Mesendoderm (in vitro differentiated cells): ENCODE results near the gene VTI1A.

Source experiments
- DNase-seq: peaks from one replicate; pipeline ENCODE4 v3.0.0; 2013
- H2AK5ac ChIP-seq: 2 replicates; pipeline ENCODE4 v1.6.1; 2013; ENCODE audit warnings: low read length, inconsistent platforms
- H2BK120ac ChIP-seq: 2 replicates; pipeline ENCODE4 v1.6.1; 2013; ENCODE audit warnings: low read depth, mild to moderate bottlenecking, low read length, moderate library complexity, mixed read lengths
- H2BK15ac ChIP-seq: replicated peaks from 2 replicates; pipeline ENCODE4 v1.6.1; 2013; ENCODE audit warnings: low read depth, mild to moderate bottlenecking, moderate library complexity
- H2BK5ac ChIP-seq: 2 replicates; pipeline ENCODE4 v1.6.1; 2013; ENCODE audit warnings: low read length, inconsistent platforms
- H3K18ac ChIP-seq: 2 replicates; pipeline ENCODE4 v1.6.1; 2013; ENCODE audit warnings: mild to moderate bottlenecking, low read length, mixed read lengths
- H3K23ac ChIP-seq: one replicate; pipeline ENCODE4 v1.6.1; 2013; ENCODE audit warnings: low read length
- H3K27ac ChIP-seq: 2 replicates; pipeline ENCODE4 v1.5.1; 2013; ENCODE audit warnings: low read depth, mild to moderate bottlenecking, inconsistent platforms, low read length, moderate library complexity
- H3K27me3 ChIP-seq: 2 replicates; pipeline ENCODE4 v1.6.1; 2013; ENCODE audit warnings: low read length, control low read depth, mild to moderate bottlenecking, inconsistent platforms; ENCODE audit not compliant: insufficient read depth, poor library complexity
- H3K36me3 ChIP-seq: 2 replicates; pipeline ENCODE4 v1.6.1; 2013; ENCODE audit warnings: low read length, inconsistent platforms; ENCODE audit not compliant: control insufficient read depth, insufficient read depth
- H3K4ac ChIP-seq: one replicate; pipeline ENCODE4 v1.6.1; 2013; ENCODE audit warnings: low read depth, mild to moderate bottlenecking, low read length, moderate library complexity
- H3K4me1 ChIP-seq: 2 replicates; pipeline ENCODE4 v1.6.1; 2013; ENCODE audit warnings: low read depth, low read length, inconsistent platforms; ENCODE audit not compliant: control insufficient read depth
- H3K4me2 ChIP-seq: 2 replicates; pipeline ENCODE4 v1.6.1; 2013; ENCODE audit warnings: low read length
- H3K4me3 ChIP-seq: 2 replicates; pipeline ENCODE4 v1.5.1; 2013; ENCODE audit warnings: mild to moderate bottlenecking, low read length
- H3K56ac ChIP-seq: one replicate; pipeline ENCODE4 v1.6.1; 2013; ENCODE audit warnings: low read length
- H3K79me1 ChIP-seq: 2 replicates; pipeline ENCODE4 v1.6.1; 2013; ENCODE audit warnings: low read length, inconsistent platforms
- H3K79me2 ChIP-seq: 2 replicates; pipeline ENCODE4 v1.6.1; 2013; ENCODE audit warnings: mild to moderate bottlenecking, low read length; ENCODE audit not compliant: control insufficient read depth, insufficient read depth
- H3K9ac ChIP-seq: 2 replicates; pipeline ENCODE4 v1.6.1; 2013; ENCODE audit warnings: low read length, inconsistent platforms
- H4K5ac ChIP-seq: one replicate; pipeline ENCODE4 v1.6.1; 2013; ENCODE audit warnings: low read length
- H4K8ac ChIP-seq: one replicate; pipeline ENCODE4 v1.6.1; 2013; ENCODE audit warnings: low read depth, mild to moderate bottlenecking, control low read depth, low read length, moderate library complexity
- WGBS: extraction: QIAGEN DNeasy Blood & Tissue Kit; methylation state at CpG from one replicate; pipeline ENCODE4 v1.1.7; 2013; ENCODE audit warnings: low lambda C conversion rate, missing lambda C conversion rate; ENCODE audit not compliant: insufficient coverage; ENCODE audit errors: extremely low coverage; 5-methylcytosine and 5-hydroxymethylcytosine counted together

VTI1A gene

GRCh38 chr10:112842832-112843360 is 395.9 kb downstream of the VTI1A start:
- H3K4me2 ChIP-seq: no peak overlapping the region
- no peak overlapping the region for H3K23ac ChIP-seq
- H3K4me3 ChIP-seq: no peak overlapping the region
- no peak overlapping the region for H3K27ac ChIP-seq
- no peak overlapping the region for H3K4ac ChIP-seq
- H2AK5ac ChIP-seq: no peak overlapping the region
- no peak overlapping the region for H2BK15ac ChIP-seq
- no peak overlapping the region for H3K9ac ChIP-seq
- H2BK120ac ChIP-seq: no peak overlapping the region
- H3K36me3 ChIP-seq: no peaks in the 10 kb centered on the region
- peaks cover 7% of the 10 kb centered on the region for H3K4me1 ChIP-seq
- no peak overlapping the region for H4K5ac ChIP-seq
- DNase-seq: peak; percentile 43
- H2BK5ac ChIP-seq: no peak overlapping the region
- WGBS: no CpG with 5 or more reads among the region's 3 CpGs
- no peak overlapping the region for H3K56ac ChIP-seq
- no peaks in the 10 kb centered on the region for H3K79me2 ChIP-seq
- no peaks in the 10 kb centered on the region for H3K27me3 ChIP-seq
- H4K8ac ChIP-seq: no peak overlapping the region
- H3K18ac ChIP-seq: no peak overlapping the region
- H3K79me1 ChIP-seq: no peaks in the 10 kb centered on the region

- no peak overlapping the region for H4K5ac ChIP-seq
- WGBS: no CpG with 5 or more reads among the region's 3 CpGs
- no peak overlapping the region for H2BK15ac ChIP-seq
- H3K18ac ChIP-seq: no peak overlapping the region
- no peak overlapping the region for H3K56ac ChIP-seq
- H3K4me3 ChIP-seq: no peak overlapping the region
- H2AK5ac ChIP-seq: no peak overlapping the region
- H2BK120ac ChIP-seq: no peak overlapping the region
- H3K23ac ChIP-seq: no peak overlapping the region
- H3K9ac ChIP-seq: no peak overlapping the region
- no peak overlapping the region for H3K27ac ChIP-seq
- no peaks in the 10 kb centered on the region for H3K27me3 ChIP-seq
- H3K79me2 ChIP-seq: no peaks in the 10 kb centered on the region
- no peaks in the 10 kb centered on the region for H3K36me3 ChIP-seq
- no peaks in the 10 kb centered on the region for H3K79me1 ChIP-seq
- no peak overlapping the region for H3K4me2 ChIP-seq
- H4K8ac ChIP-seq: no peak overlapping the region
- DNase-seq: no peak
- no peak overlapping the region for H2BK5ac ChIP-seq
- peaks cover 7% of the 10 kb centered on the region for H3K4me1 ChIP-seq
- H3K4ac ChIP-seq: no peak overlapping the region
These were observed 396.6 kb downstream of the VTI1A start for GRCh38 chr10:112843623-112844022.

- Histone ChIP-seq H3K4me1 (no peaks in the 10 kb centered on the region), H3K27me3 (no peaks in the 10 kb centered on the region), H2BK120ac (no peak overlapping the region), H2BK5ac (no peak overlapping the region), H3K79me1 (no peaks in the 10 kb centered on the region), H3K4me3 (no peak overlapping the region), H3K23ac (no peak overlapping the region), H3K4me2 (no peak overlapping the region), H3K36me3 (no peaks in the 10 kb centered on the region), H3K56ac (no peak overlapping the region), H2BK15ac (no peak overlapping the region), H3K9ac (no peak overlapping the region), H3K18ac (no peak overlapping the region), H2AK5ac (no peak overlapping the region), H3K27ac (no peak overlapping the region), H3K79me2 (no peaks in the 10 kb centered on the region), H3K4ac (no peak overlapping the region), H4K8ac (no peak overlapping the region), H4K5ac (no peak overlapping the region)
- DNase-seq: no peak
- WGBS: no CpG with 5 or more reads among the region's 27 CpGs
These were observed 397.9 kb downstream of the VTI1A start for GRCh38 chr10:112844681-112845544.

- Histone ChIP-seq H2BK5ac (no peak overlapping the region), H2BK120ac (no peak overlapping the region), H3K23ac (no peak overlapping the region), H3K79me2 (no peaks in the 10 kb centered on the region), H3K4me3 (no peak overlapping the region), H3K56ac (no peak overlapping the region), H3K79me1 (no peaks in the 10 kb centered on the region), H3K27me3 (no peaks in the 10 kb centered on the region), H4K8ac (no peak overlapping the region), H3K18ac (no peak overlapping the region), H3K4me2 (no peak overlapping the region), H2AK5ac (no peak overlapping the region), H3K4ac (no peak overlapping the region), H3K9ac (no peak overlapping the region), H3K27ac (no peak overlapping the region), H3K4me1 (no peaks in the 10 kb centered on the region), H2BK15ac (no peak overlapping the region), H3K36me3 (no peaks in the 10 kb centered on the region), H4K5ac (no peak overlapping the region)
- DNase-seq: no peak
- WGBS: no CpG with 5 or more reads among the region's 2 CpGs
These were observed 400.8 kb downstream of the VTI1A start for GRCh38 chr10:112847778-112848177.

- H2BK15ac ChIP-seq: no peak overlapping the region
- no peak overlapping the region for H3K18ac ChIP-seq
- no peaks in the 10 kb centered on the region for H3K79me1 ChIP-seq
- WGBS: no CpG with 5 or more reads among the region's 2 CpGs
- H3K4me1 ChIP-seq: no peaks in the 10 kb centered on the region
- no peak overlapping the region for H2AK5ac ChIP-seq
- no peak overlapping the region for H3K4ac ChIP-seq
- H3K4me2 ChIP-seq: no peak overlapping the region
- DNase-seq: no peak
- no peak overlapping the region for H3K27ac ChIP-seq
- no peak overlapping the region for H2BK120ac ChIP-seq
- H3K23ac ChIP-seq: no peak overlapping the region
- H4K5ac ChIP-seq: no peak overlapping the region
- no peak overlapping the region for H4K8ac ChIP-seq
- no peaks in the 10 kb centered on the region for H3K36me3 ChIP-seq
- H3K9ac ChIP-seq: no peak overlapping the region
- H3K79me2 ChIP-seq: no peaks in the 10 kb centered on the region
- no peak overlapping the region for H3K56ac ChIP-seq
- H2BK5ac ChIP-seq: no peak overlapping the region
- H3K27me3 ChIP-seq: no peaks in the 10 kb centered on the region
- H3K4me3 ChIP-seq: no peak overlapping the region
These were observed 401.2 kb downstream of the VTI1A start for GRCh38 chr10:112848228-112848627.
